AG04449 (cell line): ENCODE results near the gene FAM210B.

Experiments
- CTCF ChIA-PET: fragments of 350-600 bp; formaldehyde crosslinking; extraction: SDS; loops from one replicate; lab custom pipeline; 2021; ENCODE audit warnings: antibody characterized with exemption; lab: Yijun Ruan, JAX
- POLR2A ChIA-PET: fragments of 400-600, 350-600 bp; formaldehyde crosslinking; extraction: SDS; loops from one replicate; lab custom pipeline; 2020; ENCODE audit warnings: antibody characterized with exemption, inconsistent platforms; lab: Yijun Ruan, JAX
- DNase-seq: peaks from one replicate; pipeline ENCODE4 v3.0.0-alpha.2; 2010; ENCODE audit warnings: low read depth, low spot score
- H3K4me3 ChIP-seq: 2 replicates; pipeline ENCODE4 v1.5.1; 2011; ENCODE audit warnings: low read depth, mild to moderate bottlenecking, control low read depth, low read length
- TF ChIP-seq, protein P1 (sequence below): IDR thresholded peaks from one replicate; pipeline ENCODE4 v1.5.1; 2011; ENCODE audit warnings: mild to moderate bottlenecking, moderate library complexity, low read length, control low read depth, inconsistent platforms; ENCODE audit not compliant: insufficient read depth; ENCODE audit errors: missing control alignments

The FAM210B gene

DNA sequence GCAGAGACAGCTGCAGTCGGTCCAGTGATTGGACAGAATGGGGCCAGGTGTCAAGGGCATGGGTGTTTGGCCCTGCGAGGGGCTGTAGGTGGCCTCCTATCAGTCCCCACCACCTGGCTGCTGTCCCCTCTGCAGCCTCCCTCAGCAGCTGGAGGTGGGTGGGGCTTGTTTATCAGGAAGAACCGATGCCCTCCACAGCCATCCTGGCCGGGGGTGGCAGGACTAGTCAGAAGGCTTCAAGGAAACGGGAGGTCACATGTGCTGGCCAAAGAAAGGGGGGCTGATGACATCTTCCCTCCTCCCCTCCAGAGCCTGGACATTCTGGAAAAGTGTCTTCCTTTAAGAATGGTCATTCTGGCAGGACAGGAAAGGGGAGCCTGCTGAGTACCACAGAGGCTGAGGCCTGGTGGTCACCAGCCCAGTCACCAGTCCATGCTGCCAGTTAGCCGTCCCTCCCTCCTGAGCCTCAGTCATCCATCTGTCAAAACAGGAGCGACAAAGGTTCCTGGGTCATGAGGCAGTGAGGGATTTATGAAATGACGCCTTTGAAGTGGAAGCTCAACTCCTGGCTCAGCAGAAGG lies 4.1 kb downstream of the FAM210B start:
- POLR2A ChIA-PET = interaction anchor here (1.3 kb wide), 1 partner anchor 11 kb away, joined by 5 read pairs; no protein-coding TSS in a partner anchor
- TF ChIP-seq, protein P1, sequence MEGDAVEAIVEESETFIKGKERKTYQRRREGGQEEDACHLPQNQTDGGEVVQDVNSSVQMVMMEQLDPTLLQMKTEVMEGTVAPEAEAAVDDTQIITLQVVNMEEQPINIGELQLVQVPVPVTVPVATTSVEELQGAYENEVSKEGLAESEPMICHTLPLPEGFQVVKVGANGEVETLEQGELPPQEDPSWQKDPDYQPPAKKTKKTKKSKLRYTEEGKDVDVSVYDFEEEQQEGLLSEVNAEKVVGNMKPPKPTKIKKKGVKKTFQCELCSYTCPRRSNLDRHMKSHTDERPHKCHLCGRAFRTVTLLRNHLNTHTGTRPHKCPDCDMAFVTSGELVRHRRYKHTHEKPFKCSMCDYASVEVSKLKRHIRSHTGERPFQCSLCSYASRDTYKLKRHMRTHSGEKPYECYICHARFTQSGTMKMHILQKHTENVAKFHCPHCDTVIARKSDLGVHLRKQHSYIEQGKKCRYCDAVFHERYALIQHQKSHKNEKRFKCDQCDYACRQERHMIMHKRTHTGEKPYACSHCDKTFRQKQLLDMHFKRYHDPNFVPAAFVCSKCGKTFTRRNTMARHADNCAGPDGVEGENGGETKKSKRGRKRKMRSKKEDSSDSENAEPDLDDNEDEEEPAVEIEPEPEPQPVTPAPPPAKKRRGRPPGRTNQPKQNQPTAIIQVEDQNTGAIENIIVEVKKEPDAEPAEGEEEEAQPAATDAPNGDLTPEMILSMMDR = no peak
- H3K4me3 ChIP-seq = no peak overlapping the region
- DNase-seq = no peak
- CTCF ChIA-PET = interaction anchor here (1.5 kb wide), 2 partner anchors 22 to 38 kb away, joined by 3 to 6 read pairs; no protein-coding TSS in a partner anchor

DNA sequence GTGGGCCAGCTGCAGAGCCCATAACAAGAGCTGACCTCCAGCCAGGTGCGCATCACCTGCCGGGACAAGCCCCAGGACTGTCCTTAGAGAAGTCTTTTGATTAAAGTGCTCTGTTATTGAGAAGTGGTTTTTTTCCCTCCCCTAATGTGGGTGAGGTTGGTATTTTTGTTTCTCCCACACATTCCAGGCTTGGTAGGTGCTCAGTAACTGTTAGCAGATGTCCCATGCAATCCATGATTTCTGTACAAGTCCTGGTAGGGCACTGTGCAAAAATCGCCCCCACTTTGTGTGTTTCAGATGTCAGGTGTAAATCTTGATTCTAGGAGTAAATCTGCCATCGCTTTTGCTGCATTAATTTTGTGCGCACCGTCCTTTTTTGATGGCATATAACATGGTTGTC lies 4.7 kb downstream of the FAM210B start:
- TF ChIP-seq, protein P1 = no peak
- POLR2A ChIA-PET = interaction anchor here (1.3 kb wide), 1 partner anchor 11 kb away, joined by 5 read pairs; no protein-coding TSS in a partner anchor
- CTCF ChIA-PET = no interaction called here
- no peak overlapping the region for H3K4me3 ChIP-seq
- no peak for DNase-seq

GRCh38 chr20:56368351-56369134 lies 9.8 kb downstream of the FAM210B start:
- no peak overlapping the region for H3K4me3 ChIP-seq
- CTCF ChIA-PET = no interaction called here
- no peak for DNase-seq
- POLR2A ChIA-PET = no interaction called here
- TF ChIP-seq, protein P1 = no peak

GRCh38 chr20:56369179-56369578 lies 10.4 kb downstream of the FAM210B start:
- TF ChIP-seq, protein P1 = no peak
- ChIA-PET POLR2A (no interaction called here), CTCF (no interaction called here)
- H3K4me3 ChIP-seq = no peak overlapping the region
- no peak for DNase-seq

GRCh38 chr20:56371977-56372376 lies 13.2 kb downstream of the FAM210B start:
- DNase-seq = no peak
- POLR2A ChIA-PET = no interaction called here
- CTCF ChIA-PET = interaction anchor here (0.9 to 1.1 kb wide), 3 partner anchors 9 to 29 kb away, joined by 3 read pairs; no protein-coding TSS in a partner anchor
- H3K4me3 ChIP-seq = no peak overlapping the region
- TF ChIP-seq, protein P1 = no peak

DNA sequence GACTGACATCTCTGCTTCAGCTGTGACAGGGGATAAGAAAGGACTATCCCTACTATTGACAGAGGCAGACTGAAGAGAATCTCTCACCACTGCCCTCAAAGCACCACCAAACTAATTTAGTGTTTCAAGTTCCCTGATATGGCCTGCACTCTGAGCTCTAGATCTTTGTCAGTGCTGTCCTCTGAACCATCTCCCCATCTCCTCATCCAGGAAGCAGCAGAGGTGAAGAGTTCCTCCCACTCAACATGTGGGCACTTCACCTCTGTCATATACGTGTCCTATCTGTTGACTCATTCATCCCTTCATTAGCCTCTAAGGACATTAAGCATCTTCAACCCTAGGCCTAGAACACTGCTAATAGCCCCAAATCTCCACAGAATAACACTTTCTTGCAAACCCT lies 14.1 kb downstream of the FAM210B start:
- ChIA-PET POLR2A (no interaction called here), CTCF (interaction anchor here (0.9 to 1.1 kb wide), 3 partner anchors 8 to 28 kb away, joined by 3 read pairs; no protein-coding TSS in a partner anchor)
- TF ChIP-seq, protein P1 = no peak
- no peak overlapping the region for H3K4me3 ChIP-seq
- DNase-seq = no peak
